ENCODE data around the gene FYB2.

FYB2 gene

DNA sequence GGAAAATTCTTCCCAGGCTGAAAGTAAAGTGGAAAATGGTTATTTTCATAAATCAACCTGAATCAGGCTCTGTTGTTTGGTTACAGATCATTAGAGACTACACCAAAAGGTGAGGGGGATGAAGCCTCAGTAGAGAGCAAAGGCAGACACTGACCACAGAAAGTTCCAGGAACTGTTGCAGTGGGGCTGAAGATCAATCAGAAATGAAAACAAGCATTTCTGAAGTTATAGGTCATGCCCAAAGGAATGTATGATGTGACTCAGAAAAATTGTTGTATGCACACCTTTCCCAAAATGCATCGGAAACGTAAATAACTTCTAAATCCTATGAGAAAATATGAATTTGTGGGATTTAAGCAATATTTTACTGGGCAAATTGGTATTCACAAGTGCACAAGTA lies 63.3 kb downstream of the FYB2 start:
- H3K27ac ChIP-seq, result no peak overlapping the region
- TF ChIP-seq, protein P1, sequence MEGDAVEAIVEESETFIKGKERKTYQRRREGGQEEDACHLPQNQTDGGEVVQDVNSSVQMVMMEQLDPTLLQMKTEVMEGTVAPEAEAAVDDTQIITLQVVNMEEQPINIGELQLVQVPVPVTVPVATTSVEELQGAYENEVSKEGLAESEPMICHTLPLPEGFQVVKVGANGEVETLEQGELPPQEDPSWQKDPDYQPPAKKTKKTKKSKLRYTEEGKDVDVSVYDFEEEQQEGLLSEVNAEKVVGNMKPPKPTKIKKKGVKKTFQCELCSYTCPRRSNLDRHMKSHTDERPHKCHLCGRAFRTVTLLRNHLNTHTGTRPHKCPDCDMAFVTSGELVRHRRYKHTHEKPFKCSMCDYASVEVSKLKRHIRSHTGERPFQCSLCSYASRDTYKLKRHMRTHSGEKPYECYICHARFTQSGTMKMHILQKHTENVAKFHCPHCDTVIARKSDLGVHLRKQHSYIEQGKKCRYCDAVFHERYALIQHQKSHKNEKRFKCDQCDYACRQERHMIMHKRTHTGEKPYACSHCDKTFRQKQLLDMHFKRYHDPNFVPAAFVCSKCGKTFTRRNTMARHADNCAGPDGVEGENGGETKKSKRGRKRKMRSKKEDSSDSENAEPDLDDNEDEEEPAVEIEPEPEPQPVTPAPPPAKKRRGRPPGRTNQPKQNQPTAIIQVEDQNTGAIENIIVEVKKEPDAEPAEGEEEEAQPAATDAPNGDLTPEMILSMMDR (IDR thresholded peaks at IDR 0.05), result no peak
- TF ChIP-seq ZFX (IDR thresholded peaks at IDR 0.05; ENCODE audit: borderline replicate concordance), result no peak

GRCh38 chr1:56754708-56755479 lies 64.3 kb downstream of the FYB2 start:
- H3K27ac ChIP-seq, result no peak overlapping the region
- TF ChIP-seq, protein P1 (IDR thresholded peaks at IDR 0.05), result no peak
- no peak for TF ChIP-seq ZFX (IDR thresholded peaks at IDR 0.05; ENCODE audit: borderline replicate concordance)

DNA sequence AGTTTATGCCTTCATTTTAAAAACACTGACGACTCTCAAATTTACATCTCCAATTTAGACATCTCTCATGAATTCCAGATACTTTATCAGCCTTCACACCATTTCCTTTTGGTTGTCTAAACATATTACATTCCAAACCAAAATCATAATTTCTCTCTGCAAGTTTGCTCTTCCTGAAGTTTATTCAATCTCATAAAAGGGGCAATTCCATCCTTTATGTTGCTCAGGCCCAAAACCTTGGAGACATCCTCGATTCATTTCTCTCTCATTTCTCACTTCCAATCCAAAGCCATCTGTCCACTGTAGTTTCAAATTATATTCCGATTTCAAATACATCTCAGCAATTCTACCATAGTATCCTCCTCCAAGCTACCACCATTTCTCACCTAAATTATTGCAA lies 74.0 kb downstream of the FYB2 start:
- H3K27ac ChIP-seq, result no peak overlapping the region
- TF ChIP-seq, protein P1 (IDR thresholded peaks at IDR 0.05), result no peak
- no peak for TF ChIP-seq ZFX (IDR thresholded peaks at IDR 0.05; ENCODE audit: borderline replicate concordance)

GRCh38 chr1:56728964-56729363 lies 90.2 kb downstream of the FYB2 start:
- TF ChIP-seq ZFX (IDR thresholded peaks at IDR 0.05; ENCODE audit: borderline replicate concordance), result no peak
- TF ChIP-seq, protein P1 (IDR thresholded peaks at IDR 0.05), result no peak
- H3K27ac ChIP-seq, result no peak overlapping the region

GRCh38 chr1:56726706-56727105 lies 92.5 kb downstream of the FYB2 start:
- TF ChIP-seq, protein P1 (IDR thresholded peaks at IDR 0.05), result no peak
- TF ChIP-seq ZFX (IDR thresholded peaks at IDR 0.05; ENCODE audit: borderline replicate concordance), result no peak
- H3K27ac ChIP-seq, result no peak overlapping the region

DNA sequence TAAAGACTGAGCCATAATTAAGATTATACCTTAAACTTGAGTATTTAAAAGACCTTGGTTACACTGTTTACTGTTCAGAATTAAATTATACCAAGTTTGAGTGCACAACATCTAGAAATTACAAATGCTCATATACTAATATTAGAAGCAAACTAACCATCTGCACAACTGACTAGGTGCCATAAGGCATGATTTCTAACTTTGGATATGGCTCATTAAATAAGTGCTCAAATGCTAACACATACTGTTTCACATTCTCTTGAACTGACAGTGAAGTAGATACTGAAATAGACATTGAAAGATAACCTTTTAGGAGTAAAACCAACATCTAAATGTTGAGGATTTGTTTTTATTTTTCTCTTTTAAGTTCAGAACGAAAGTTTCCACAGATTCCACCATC lies 100.0 kb downstream of the FYB2 start:
- no peak overlapping the region for H3K27ac ChIP-seq
- TF ChIP-seq, protein P1 (IDR thresholded peaks at IDR 0.05), result no peak
- TF ChIP-seq ZFX (IDR thresholded peaks at IDR 0.05; ENCODE audit: borderline replicate concordance), result no peak

GRCh38 chr1:56715156-56715555 lies 104.0 kb downstream of the FYB2 start:
- H3K27ac ChIP-seq, result no peak overlapping the region
- TF ChIP-seq ZFX (IDR thresholded peaks at IDR 0.05; ENCODE audit: borderline replicate concordance), result no peak
- TF ChIP-seq, protein P1 (IDR thresholded peaks at IDR 0.05), result no peak

All from 22Rv1 (cell line).